Erythroblast (primary cell): ENCODE data around the gene BRAP.

Experiments used
- GATA1 ChIP-seq: IDR thresholded peaks from 2 replicates; pipeline ENCODE4 v1.6.1; 2011; ENCODE audit warnings: low read depth, mild to moderate bottlenecking, control low read depth, low read length, moderate library complexity
- POLR2A ChIP-seq: IDR thresholded peaks from 2 replicates; pipeline ENCODE4 v1.6.1; 2011; ENCODE audit warnings: mild to moderate bottlenecking, low read length

DNA sequence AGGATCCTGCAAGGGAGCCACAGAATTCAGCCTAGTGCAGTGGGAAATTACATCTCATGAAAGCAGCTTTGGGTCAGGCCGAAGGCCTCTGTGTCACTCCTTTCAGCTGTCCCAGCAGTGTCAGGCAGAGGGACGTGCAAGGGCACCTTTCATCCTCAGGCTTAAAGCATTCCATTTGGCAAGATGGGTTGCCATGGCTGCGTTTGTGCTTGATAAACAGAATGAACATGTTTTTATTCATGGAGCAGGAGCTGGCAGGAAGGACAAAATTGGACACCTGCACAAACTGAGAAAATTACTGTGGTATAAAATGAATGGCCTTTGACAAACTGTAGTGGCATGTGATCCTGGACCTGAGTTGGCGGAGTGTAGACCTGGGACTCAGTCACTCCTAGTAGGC is 29.5 kb upstream of the BRAP start:
- TF ChIP-seq POLR2A (no peak), GATA1 (no peak)
